ENCODE results near the gene DYNC1H1. TPM values are rescaled to one million over a fixed set of nuclear protein-coding genes. Genes with fewer than 3 reads are reported as not detected.

Gene DYNC1H1
- total RNA-seq, 6 experiments from 2014 or later: 116 to 261 (median 161) TPM

- DNase-seq (no peak), ATAC-seq (no peak)
- 94% methylated on average over 9 of the region's 9 CpGs for WGBS (ENCODE audit: insufficient coverage, low coverage, low lambda C conversion rate, missing lambda C conversion rate)
- Histone ChIP-seq H3K4me3 (no peak overlapping the region), H3K27me3 (no peaks in the 10 kb centered on the region), H3K27ac (no peak overlapping the region), H3K9me3 (no peaks in the 10 kb centered on the region), H3K36me3 (peaks cover 30 to 100% (median 70%) of the 10 kb centered on the region in 4 donors), H3K4me1 (no peaks in the 10 kb centered on the region)
- TF ChIP-seq POLR2A (IDR thresholded peaks at IDR 0.05) (no peak), CTCF (IDR thresholded peaks at IDR 0.05) (no peak)
- intact Hi-C loops (cut with DNase I): no loop called here
These were observed 54.7 kb downstream of the DYNC1H1 start for GRCh38 chr14:102019006-102019540.

GRCh38 chr14:102020058-102020971 is 55.9 kb downstream of the DYNC1H1 start:
- H3K27me3 ChIP-seq: no peaks in the 10 kb centered on the region

GRCh38 chr14:102026934-102027333 is 62.6 kb downstream of the DYNC1H1 start:
- Histone ChIP-seq H3K27ac (no peak overlapping the region), H3K36me3 (peaks cover 14 to 99% (median 54%) of the 10 kb centered on the region in 4 donors), H3K9me3 (no peaks in the 10 kb centered on the region), H3K27me3 (no peaks in the 10 kb centered on the region), H3K4me3 (no peak overlapping the region), H3K4me1 (no peaks in the 10 kb centered on the region)
- no peak for ATAC-seq
- intact Hi-C loops (cut with DNase I): no loop called here
- no peak for DNase-seq
- TF ChIP-seq CTCF (IDR thresholded peaks at IDR 0.05): no peak
- TF ChIP-seq POLR2A (IDR thresholded peaks at IDR 0.05): no peak
- WGBS (ENCODE audit: insufficient coverage, low coverage, low lambda C conversion rate, missing lambda C conversion rate): 87% methylated on average over 3 of the region's 9 CpGs

More at GRCh38 chr14:102020058-102020971, 55.9 kb downstream of the DYNC1H1 start:
- no peak overlapping the region for H3K27ac ChIP-seq
- TF ChIP-seq CTCF (IDR thresholded peaks at IDR 0.05) (no peak), POLR2A (IDR thresholded peaks at IDR 0.05) (no peak)
- no peak overlapping the region for H3K4me3 ChIP-seq
- intact Hi-C loops (cut with DNase I): no loop called here
- 73% methylated on average over 10 of the region's 13 CpGs for WGBS (ENCODE audit: insufficient coverage, low coverage, low lambda C conversion rate, missing lambda C conversion rate)
- peaks cover 30 to 99% (median 63%) of the 10 kb centered on the region in 4 donors for H3K36me3 ChIP-seq
- DNase-seq (no peak), ATAC-seq (no peak)
- H3K4me1 ChIP-seq: no peaks in the 10 kb centered on the region
- no peaks in the 10 kb centered on the region for H3K9me3 ChIP-seq

- DNase-seq: no peak
- Histone ChIP-seq H3K27ac (no peak overlapping the region), H3K36me3 (peaks cover 10 to 99% (median 58%) of the 10 kb centered on the region in 4 donors), H3K9me3 (no peaks in the 10 kb centered on the region), H3K4me1 (no peaks in the 10 kb centered on the region), H3K27me3 (no peaks in the 10 kb centered on the region), H3K4me3 (no peak overlapping the region)
- ATAC-seq: no peak
- intact Hi-C loops (cut with DNase I): no loop called here
- TF ChIP-seq POLR2A (IDR thresholded peaks at IDR 0.05) (no peak), CTCF (IDR thresholded peaks at IDR 0.05) (no peak)
- 76% methylated on average over 5 of the region's 6 CpGs for WGBS (ENCODE audit: insufficient coverage, low coverage, low lambda C conversion rate, missing lambda C conversion rate)
These were observed 63.6 kb downstream of the DYNC1H1 start for GRCh38 chr14:102027951-102028350.
